Skeletal muscle satellite cell (primary cell): Measurements from ENCODE around the gene GDF2.

Experiments
- H3K27me3 ChIP-seq: 2 replicates; pipeline ENCODE4 v1.7.0; 2013; ENCODE audit warnings: low read length; ENCODE audit not compliant: control insufficient read depth, insufficient read depth
- H3K36me3 ChIP-seq: 2 replicates; pipeline ENCODE4 v1.7.0; 2013; ENCODE audit warnings: mild to moderate bottlenecking, control low read depth, low read length; ENCODE audit not compliant: insufficient read depth
- H3K4me1 ChIP-seq: 2 replicates; pipeline ENCODE4 v1.7.0; 2013; ENCODE audit warnings: low read length; ENCODE audit not compliant: control insufficient read depth, insufficient read depth
- H3K4me2 ChIP-seq: 2 replicates; pipeline ENCODE4 v1.7.0; 2013; ENCODE audit warnings: mild to moderate bottlenecking, low read length
- H3K4me3 ChIP-seq: 2 replicates; pipeline ENCODE4 v1.7.0; 2013; ENCODE audit warnings: low read length
- H3K9ac ChIP-seq: 2 replicates; pipeline ENCODE4 v1.7.0; 2013; ENCODE audit warnings: mild to moderate bottlenecking, low read depth, low read length, moderate library complexity
- H3K9me3 ChIP-seq: replicated peaks from 2 replicates; pipeline ENCODE4 v1.7.0; 2013; ENCODE audit warnings: mild to moderate bottlenecking, control low read depth, low read length

Gene GDF2

GRCh38 chr10:47316131-47316530 lies 6.1 kb upstream of the GDF2 start:
- Histone ChIP-seq H3K36me3 (no peaks in the 10 kb centered on the region), H3K9ac (no peak overlapping the region), H3K4me1 (no peaks in the 10 kb centered on the region), H3K4me3 (no peak overlapping the region), H3K4me2 (no peak overlapping the region), H3K9me3 (no peaks in the 10 kb centered on the region), H3K27me3 (peaks cover 36% of the 10 kb centered on the region)

DNA sequence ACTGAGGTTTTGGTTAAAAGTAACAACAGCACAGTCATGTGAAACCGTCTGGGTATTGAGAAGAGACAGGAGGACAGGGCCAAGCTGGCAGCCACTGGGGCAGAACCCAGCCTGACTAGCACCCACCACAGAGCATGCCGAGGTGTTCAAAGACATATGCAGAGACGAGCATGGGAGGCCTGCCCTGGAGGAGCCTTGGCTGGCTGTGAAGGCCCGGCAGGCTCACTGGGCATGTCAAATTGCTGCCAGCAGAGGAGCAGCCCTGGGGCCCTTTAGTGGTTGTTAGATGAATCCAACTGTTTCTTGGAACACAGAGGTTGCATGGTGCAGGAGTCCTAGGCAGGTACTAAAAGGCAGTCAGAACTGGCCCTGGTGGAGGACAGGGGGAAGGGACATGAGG lies 5.0 kb upstream of the GDF2 start:
- H3K4me2 ChIP-seq: no peak overlapping the region
- H3K4me3 ChIP-seq: no peak overlapping the region
- peaks cover 36% of the 10 kb centered on the region for H3K27me3 ChIP-seq
- no peaks in the 10 kb centered on the region for H3K4me1 ChIP-seq
- H3K9me3 ChIP-seq: no peaks in the 10 kb centered on the region
- no peaks in the 10 kb centered on the region for H3K36me3 ChIP-seq
- H3K9ac ChIP-seq: no peak overlapping the region

GRCh38 chr10:47318706-47319105 lies 3.5 kb upstream of the GDF2 start:
- no peaks in the 10 kb centered on the region for H3K4me1 ChIP-seq
- H3K9me3 ChIP-seq: no peaks in the 10 kb centered on the region
- no peaks in the 10 kb centered on the region for H3K36me3 ChIP-seq
- no peak overlapping the region for H3K9ac ChIP-seq
- H3K4me3 ChIP-seq: no peak overlapping the region
- H3K27me3 ChIP-seq: peaks cover 37% of the 10 kb centered on the region
- no peak overlapping the region for H3K4me2 ChIP-seq

GRCh38 chr10:47319784-47320183 lies 2.5 kb upstream of the GDF2 start:
- H3K4me2 ChIP-seq: no peak overlapping the region
- H3K9ac ChIP-seq: no peak overlapping the region
- H3K9me3 ChIP-seq: no peaks in the 10 kb centered on the region
- no peak overlapping the region for H3K4me3 ChIP-seq
- H3K27me3 ChIP-seq: peaks cover 34% of the 10 kb centered on the region
- H3K36me3 ChIP-seq: no peaks in the 10 kb centered on the region
- H3K4me1 ChIP-seq: no peaks in the 10 kb centered on the region

- H3K36me3 ChIP-seq: no peaks in the 10 kb centered on the region
- no peak overlapping the region for H3K4me3 ChIP-seq
- H3K4me1 ChIP-seq: no peaks in the 10 kb centered on the region
- H3K27me3 ChIP-seq: peaks cover 34% of the 10 kb centered on the region
- H3K9ac ChIP-seq: no peak overlapping the region
- H3K4me2 ChIP-seq: no peak overlapping the region
- no peaks in the 10 kb centered on the region for H3K9me3 ChIP-seq
These were observed 1.4 kb upstream of the GDF2 start for GRCh38 chr10:47320812-47321211.

GRCh38 chr10:47321521-47322195 lies 596 bp upstream of the GDF2 start:
- Histone ChIP-seq H3K36me3 (no peaks in the 10 kb centered on the region), H3K9ac (no peak overlapping the region)

GRCh38 chr10:47323087-47323486 lies 833 bp downstream of the GDF2 start:
- Histone ChIP-seq H3K9me3 (no peaks in the 10 kb centered on the region), H3K9ac (no peak overlapping the region), H3K27me3 (peaks cover 25% of the 10 kb centered on the region), H3K4me1 (no peaks in the 10 kb centered on the region), H3K36me3 (no peaks in the 10 kb centered on the region), H3K4me2 (no peak overlapping the region), H3K4me3 (no peak overlapping the region)

More at GRCh38 chr10:47321521-47322195, 596 bp upstream of the GDF2 start:
- no peak overlapping the region for H3K4me3 ChIP-seq
- no peak overlapping the region for H3K4me2 ChIP-seq
- H3K27me3 ChIP-seq: peaks cover 33% of the 10 kb centered on the region
- no peaks in the 10 kb centered on the region for H3K9me3 ChIP-seq
- no peaks in the 10 kb centered on the region for H3K4me1 ChIP-seq

DNA sequence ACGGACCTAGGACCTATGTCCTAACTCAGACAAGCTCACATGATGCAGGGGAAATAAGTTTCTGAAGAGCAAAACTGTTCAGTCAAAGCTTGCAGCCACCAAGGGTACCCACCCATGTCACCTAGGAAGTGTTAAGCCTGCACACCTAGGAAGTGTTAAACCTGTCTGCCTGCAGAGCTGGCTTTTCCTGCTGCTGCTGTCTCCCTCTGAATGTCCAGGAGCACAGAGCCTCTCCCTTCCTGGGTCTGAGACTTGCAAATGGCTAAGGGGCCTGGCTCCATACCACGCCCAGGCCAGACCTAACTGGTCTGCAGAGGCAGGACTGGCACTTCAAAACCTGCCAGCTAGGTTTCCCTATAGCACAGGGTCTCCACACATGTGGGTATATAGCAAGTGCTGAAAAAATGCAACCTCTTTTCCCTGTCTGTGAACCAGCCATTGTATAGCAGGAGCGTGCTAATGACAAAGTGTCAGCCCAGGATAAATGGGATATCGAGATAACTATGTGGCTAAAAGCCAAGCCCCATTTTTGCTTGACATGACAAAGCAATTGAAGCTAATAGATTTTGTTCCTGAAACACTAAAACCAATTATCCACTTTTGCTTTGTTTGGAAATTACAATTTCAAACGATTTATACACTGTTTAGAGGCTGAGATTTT lies 1.5 kb downstream of the GDF2 start:
- no peaks in the 10 kb centered on the region for H3K4me1 ChIP-seq
- H3K27me3 ChIP-seq: peaks cover 25% of the 10 kb centered on the region
- no peaks in the 10 kb centered on the region for H3K9me3 ChIP-seq
- no peaks in the 10 kb centered on the region for H3K36me3 ChIP-seq
- H3K4me3 ChIP-seq: no peak overlapping the region
- no peak overlapping the region for H3K9ac ChIP-seq
- H3K4me2 ChIP-seq: no peak overlapping the region

- Histone ChIP-seq H3K4me3 (no peak overlapping the region), H3K9me3 (no peaks in the 10 kb centered on the region), H3K4me2 (no peak overlapping the region), H3K27me3 (peaks cover 17% of the 10 kb centered on the region), H3K9ac (no peak overlapping the region), H3K4me1 (no peaks in the 10 kb centered on the region), H3K36me3 (no peaks in the 10 kb centered on the region)
These were observed 3.3 kb downstream of the GDF2 start for GRCh38 chr10:47325303-47326291.

DNA sequence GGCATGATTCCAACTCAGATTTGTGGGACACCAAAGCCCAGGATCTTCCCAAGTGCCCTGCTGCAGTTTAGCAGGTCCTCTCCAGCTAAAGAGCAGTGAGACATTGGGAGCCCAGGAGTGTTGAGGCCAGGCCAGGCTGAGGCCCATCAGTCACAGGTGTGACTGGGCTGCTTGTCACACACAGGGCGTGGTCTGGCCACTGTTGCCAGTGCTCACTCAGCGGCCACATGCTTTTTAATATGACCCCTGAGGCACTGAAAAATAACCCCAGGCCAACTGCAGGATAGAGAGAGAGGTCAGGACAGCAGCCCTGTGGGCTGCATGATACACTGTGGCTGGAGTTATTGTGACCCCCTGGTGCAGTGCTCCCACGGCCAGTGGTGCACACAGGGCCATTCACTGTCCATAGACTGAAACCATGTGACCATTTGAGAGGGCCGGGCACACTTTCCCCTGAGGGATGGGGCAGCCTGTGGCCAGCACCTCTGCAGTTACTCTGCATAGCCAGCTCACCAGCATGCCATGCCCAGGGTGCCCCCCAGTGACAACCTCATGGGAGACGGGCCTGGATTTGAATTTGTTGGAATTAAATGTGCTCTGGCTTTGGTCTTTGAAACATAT lies 4.2 kb downstream of the GDF2 start:
- no peak overlapping the region for H3K4me2 ChIP-seq
- peaks cover 9% of the 10 kb centered on the region for H3K27me3 ChIP-seq
- H3K36me3 ChIP-seq: no peaks in the 10 kb centered on the region
- no peaks in the 10 kb centered on the region for H3K4me1 ChIP-seq
- H3K9ac ChIP-seq: no peak overlapping the region
- no peaks in the 10 kb centered on the region for H3K9me3 ChIP-seq
- no peak overlapping the region for H3K4me3 ChIP-seq

- Histone ChIP-seq H3K36me3 (no peaks in the 10 kb centered on the region), H3K4me3 (no peak overlapping the region), H3K27me3 (peaks cover 8% of the 10 kb centered on the region), H3K4me2 (no peak overlapping the region), H3K9ac (no peak overlapping the region), H3K9me3 (no peaks in the 10 kb centered on the region), H3K4me1 (no peaks in the 10 kb centered on the region)
These were observed 4.7 kb downstream of the GDF2 start for GRCh38 chr10:47326927-47327330.
